Subcutaneous abdominal adipose tissue (tissue), 5 donors: ENCODE results near the gene FXYD2.

Experiments
- H3K27ac ChIP-seq: one replicate; pipeline ENCODE4 v1.7.0; 2013; ENCODE audit warnings: low read depth, mild to moderate bottlenecking, inconsistent platforms, low read length, moderate library complexity
- H3K27me3 ChIP-seq, 5 donors: one replicate each; pipeline ENCODE4 v1.7.0; 2013; ENCODE audit warnings: low read length in 5 of 5, inconsistent platforms in 1 of 5; ENCODE audit not compliant: control insufficient read depth in 5 of 5, insufficient read depth in 4 of 5
- H3K36me3 ChIP-seq, 5 donors: one replicate each; pipeline ENCODE4 v1.7.0; 2013; ENCODE audit warnings: low read length in 5 of 5; ENCODE audit not compliant: control insufficient read depth in 5 of 5, insufficient read depth in 5 of 5
- H3K4me1 ChIP-seq, 5 donors: one replicate each; pipeline ENCODE4 v1.7.0; 2013; ENCODE audit warnings: low read length in 5 of 5, mild to moderate bottlenecking in 3 of 5, moderate library complexity in 1 of 5; ENCODE audit not compliant: control insufficient read depth in 5 of 5, insufficient read depth in 5 of 5
- H3K4me3 ChIP-seq, 5 donors: one replicate each; pipeline ENCODE4 v1.7.0; 2013; ENCODE audit warnings: low read length in 5 of 5, low read depth in 1 of 5
- H3K9ac ChIP-seq, 5 donors: one replicate each; pipeline ENCODE4 v1.7.0; 2013; ENCODE audit warnings: low read length in 5 of 5, mild to moderate bottlenecking in 4 of 5, moderate library complexity in 3 of 5
- H3K9me3 ChIP-seq, 5 donors: one replicate each; pipeline ENCODE4 v1.7.0; 2013; ENCODE audit warnings: low read length in 5 of 5; ENCODE audit not compliant: control insufficient read depth in 5 of 5
- donor health status: healthy.
- donor health status: healthy.
- donor health status: healthy.
- donor health status: healthy.
- donor health status: healthy.

Gene FXYD2

GRCh38 chr11:117806846-117807245 lies 17.7 kb downstream of the FXYD2 start:
- H3K27ac ChIP-seq = no peak overlapping the region
- peaks cover 2 to 18% (median 13%) of the 10 kb centered on the region in 5 donors for H3K27me3 ChIP-seq
- peaks cover 4 to 16% (median 6%) of the 10 kb centered on the region in 5 donors for H3K4me1 ChIP-seq
- H3K9ac ChIP-seq = no peak overlapping the region
- no peak overlapping the region for H3K4me3 ChIP-seq
- H3K9me3 ChIP-seq = no peaks in the 10 kb centered on the region
- H3K36me3 ChIP-seq = no peaks in the 10 kb centered on the region

GRCh38 chr11:117805045-117805444 lies 19.5 kb downstream of the FXYD2 start:
- no peak overlapping the region for H3K9ac ChIP-seq
- peaks cover 4 to 16% (median 6%) of the 10 kb centered on the region in 5 donors for H3K4me1 ChIP-seq
- no peaks in the 10 kb centered on the region for H3K9me3 ChIP-seq
- H3K27me3 ChIP-seq = peaks cover 2 to 18% (median 13%) of the 10 kb centered on the region in 5 donors
- H3K27ac ChIP-seq = no peak overlapping the region
- H3K4me3 ChIP-seq = no peak overlapping the region
- H3K36me3 ChIP-seq = no peaks in the 10 kb centered on the region

GRCh38 chr11:117803896-117804295 lies 20.6 kb downstream of the FXYD2 start:
- Histone ChIP-seq H3K27ac (no peak overlapping the region), H3K9ac (no peak overlapping the region), H3K9me3 (no peaks in the 10 kb centered on the region), H3K4me3 (no peak overlapping the region), H3K27me3 (peaks cover 2 to 17% (median 6%) of the 10 kb centered on the region in 5 donors), H3K4me1 (peaks cover 0 to 6% (median 0%) of the 10 kb centered on the region in 5 donors), H3K36me3 (no peaks in the 10 kb centered on the region)

- Histone ChIP-seq H3K36me3 (no peaks in the 10 kb centered on the region), H3K4me1 (peaks cover 0 to 19% (median 13%) of the 10 kb centered on the region in 5 donors), H3K27me3 (peaks cover 23 to 32% (median 25%) of the 10 kb centered on the region in 5 donors), H3K9me3 (no peaks in the 10 kb centered on the region), H3K27ac (no peak overlapping the region), H3K4me3 (no peak overlapping the region), H3K9ac (no peak overlapping the region)
Observed at GRCh38 chr11:117799634-117800033, 24.9 kb downstream of the FXYD2 start.

GRCh38 chr11:117796872-117797529 lies 27.5 kb downstream of the FXYD2 start, which contains the start of gene DSCAML1:
Gene DSCAML1, minus strand, starts transcription at chr11:117797216. Its CDS starts 137 bp downstream, at chr11:117797079.
- H3K4me1 ChIP-seq = peaks cover 0 to 19% (median 13%) of the 10 kb centered on the region in 5 donors
- H3K27me3 ChIP-seq = peaks cover 33 to 49% (median 39%) of the 10 kb centered on the region in 5 donors
- H3K9me3 ChIP-seq = no peaks in the 10 kb centered on the region
- no peak within 1 kb of the TSS for H3K9ac ChIP-seq
- H3K27ac ChIP-seq = no peak within 1 kb of the TSS
- H3K36me3 ChIP-seq = no peaks in the 10 kb centered on the region
- H3K4me3 ChIP-seq = peak within 1 kb of the TSS in 3 of 5 donors; percentile 6 to 50 (median 21)

GRCh38 chr11:117796456-117796871 lies 28.1 kb downstream of the FXYD2 start:
- H3K4me3 ChIP-seq = peak overlapping the region in 3 of 5 donors; percentile 6 to 50 (median 21)
- no peaks in the 10 kb centered on the region for H3K9me3 ChIP-seq
- no peaks in the 10 kb centered on the region for H3K36me3 ChIP-seq
- peaks cover 0 to 19% (median 13%) of the 10 kb centered on the region in 5 donors for H3K4me1 ChIP-seq
- H3K27ac ChIP-seq = no peak overlapping the region
- H3K9ac ChIP-seq = no peak overlapping the region
- peaks cover 33 to 49% (median 39%) of the 10 kb centered on the region in 5 donors for H3K27me3 ChIP-seq

- H3K27ac ChIP-seq = no peak overlapping the region
- H3K9ac ChIP-seq = no peak overlapping the region
- H3K9me3 ChIP-seq = no peaks in the 10 kb centered on the region
- H3K27me3 ChIP-seq = peaks cover 33 to 49% (median 41%) of the 10 kb centered on the region in 5 donors
- peaks cover 0 to 19% (median 13%) of the 10 kb centered on the region in 5 donors for H3K4me1 ChIP-seq
- H3K4me3 ChIP-seq = peak overlapping the region in 2 of 5 donors; percentile 6 to 50
- H3K36me3 ChIP-seq = no peaks in the 10 kb centered on the region
Observed at GRCh38 chr11:117795638-117796455, 28.7 kb downstream of the FXYD2 start.

- Histone ChIP-seq H3K27ac (no peak overlapping the region), H3K9me3 (no peaks in the 10 kb centered on the region), H3K9ac (no peak overlapping the region), H3K36me3 (no peaks in the 10 kb centered on the region), H3K4me1 (peaks cover 0 to 19% (median 13%) of the 10 kb centered on the region in 5 donors), H3K4me3 (no peak overlapping the region), H3K27me3 (peaks cover 33 to 49% (median 41%) of the 10 kb centered on the region in 5 donors)
Observed at GRCh38 chr11:117794772-117795629, 29.5 kb downstream of the FXYD2 start.

- Histone ChIP-seq H3K9me3 (no peaks in the 10 kb centered on the region), H3K9ac (no peak overlapping the region), H3K4me1 (peaks cover 0 to 19% (median 13%) of the 10 kb centered on the region in 5 donors), H3K4me3 (no peak overlapping the region), H3K27me3 (peaks cover 36 to 45% (median 41%) of the 10 kb centered on the region in 5 donors), H3K36me3 (no peaks in the 10 kb centered on the region), H3K27ac (no peak overlapping the region)
Observed at GRCh38 chr11:117794135-117794534, 30.4 kb downstream of the FXYD2 start.
